HepG2 (cell line): ENCODE results near the gene PIK3R4. TPM values are rescaled to one million over a fixed set of nuclear protein-coding genes. Genes with fewer than 3 reads are reported as not detected.

Source experiments
- ATAC-seq: fragments of 200-7000 bp; cut with Tn5 transposase; 3 replicates; pipeline ENCODE4 v1.9.1; 2020; ENCODE audit warnings: mild to moderate bottlenecking, moderate library complexity
- BruUV-seq: library from RNA; stranded (reverse); fragments of 400-500 nt; replicated peaks from 2 replicates; lab custom pipeline; 2021; lab: Mats Ljungman, UMichigan
- CTCF ChIA-PET: fragments of 300-600 bp; formaldehyde crosslinking; extraction: SDS; loops from one replicate; lab custom pipeline; 2021; ENCODE audit warnings: low total read pairs, inconsistent platforms, low intra/inter-chr PET ratio; lab: Yijun Ruan, JAX
- POLR2A ChIA-PET: fragments of 350-600 bp; sonication (Branson Sonifier 250); formaldehyde crosslinking; loops from one replicate; lab custom pipeline; 2020; ENCODE audit warnings: antibody characterized with exemption, inconsistent platforms; lab: Yijun Ruan, JAX
- DNase-seq: peaks from one replicate; pipeline ENCODE4 v3.0.0-alpha.2; 2015; ENCODE audit warnings: low spot score
- FAIRE-seq: peaks from 3 replicates; lab custom pipeline; 2011; peaks lifted over from hg19 to GRCh38; lab: Jason Lieb, UNC
- H2AFZ ChIP-seq: one replicate; pipeline ENCODE4 v1.6.1; 2011; ENCODE audit warnings: low read length, inconsistent platforms
- H3K27ac ChIP-seq: fragments of 300-600 bp; 3 replicates; pipeline ENCODE4 v1.8.0; 2011; ENCODE audit warnings: mixed run types, mild to moderate bottlenecking, mixed read lengths, low read length, inconsistent platforms; ENCODE audit not compliant: insufficient read depth; ENCODE audit errors: extremely low read length
- H3K27me3 ChIP-seq, 2 experiments: fragments of 200-600 bp in 1 of 2; 2 replicates in 1 of 2; 3 replicates in 1 of 2; pipeline versions ENCODE4 v1.6.0 to v1.8.0; 2011; ENCODE audit warnings: low read length in 2 of 2, mild to moderate bottlenecking in 2 of 2, moderate library complexity in 2 of 2, inconsistent platforms in 1 of 2; ENCODE audit not compliant: insufficient read depth in 2 of 2, control insufficient read depth in 1 of 2
- H3K36me3 ChIP-seq, 2 experiments: fragments of 200-600 bp in 1 of 2; replicated peaks in 1 of 2; 2 replicates in 1 of 2; 3 replicates in 1 of 2; pipeline versions ENCODE4 v1.5.1 to v1.8.0; 2011; ENCODE audit warnings: low read length in 2 of 2, inconsistent platforms in 1 of 2; ENCODE audit not compliant: insufficient read depth in 2 of 2, control insufficient read depth in 1 of 2
- H3K4me1 ChIP-seq: 2 replicates; pipeline ENCODE4 v1.5.1; 2012; ENCODE audit warnings: low read length, inconsistent platforms; ENCODE audit not compliant: insufficient read depth
- H3K4me2 ChIP-seq: 2 replicates; pipeline ENCODE4 v1.6.0; 2011; ENCODE audit warnings: low read depth, low read length, inconsistent platforms
- H3K4me3 ChIP-seq, 3 experiments: fragments of 200-600 bp in 1 of 3; sonication (generic), shearing (Covaris generic) in 1 of 3; replicated peaks in 1 of 3; 2 replicates each; pipeline ENCODE4 v1.5.1; 2011 to 2016; ENCODE audit warnings: low read length in 3 of 3, inconsistent platforms in 2 of 3, low read depth in 2 of 3, mild to moderate bottlenecking in 2 of 3, control low read depth in 1 of 3, mixed read lengths in 1 of 3; ENCODE audit not compliant: insufficient read depth in 1 of 3
- H3K79me2 ChIP-seq: one replicate; pipeline ENCODE4 v1.6.1; 2011; ENCODE audit warnings: low read length, inconsistent platforms; ENCODE audit not compliant: insufficient read depth
- H3K9ac ChIP-seq: 2 replicates; pipeline ENCODE4 v1.6.0; 2011; ENCODE audit warnings: mild to moderate bottlenecking, low read depth, low read length, inconsistent platforms; ENCODE audit not compliant: insufficient read depth
- H3K9me3 ChIP-seq: 2 replicates; pipeline ENCODE4 v1.5.1; 2012; ENCODE audit warnings: mild to moderate bottlenecking, low read length
- H4K20me1 ChIP-seq: 2 replicates; pipeline ENCODE4 v1.6.0; 2011; ENCODE audit warnings: inconsistent platforms, mild to moderate bottlenecking, low read length, moderate library complexity; ENCODE audit not compliant: insufficient read depth
- AGO1 ChIP-seq: fragments of 200-400 bp; formaldehyde crosslinking; IDR thresholded peaks from 2 replicates; pipeline ENCODE4 v1.6.1; 2017; ENCODE audit warnings: mild to moderate bottlenecking, low read depth, low read length, moderate library complexity; ENCODE audit not compliant: poor library complexity, severe bottlenecking
- CREM ChIP-seq, 2 experiments: sonication (generic) in 1 of 2; formaldehyde crosslinking in 1 of 2; IDR thresholded peaks; 2 replicates each; pipeline versions ENCODE4 v1.4.0 to v1.6.1; 2016 to 2020; ENCODE audit warnings: antibody characterized with exemption in 1 of 2, mild to moderate bottlenecking in 1 of 2, missing genetic modification reagents in 1 of 2
- NR2F6 ChIP-seq, 2 experiments: IDR thresholded peaks; 2 replicates each; pipeline ENCODE4 v1.6.1; 2016; ENCODE audit warnings: antibody characterized with exemption in 1 of 2, mild to moderate bottlenecking in 1 of 2
- PITX1 ChIP-seq: sonication (generic); formaldehyde crosslinking; IDR thresholded peaks from 2 replicates; pipeline ENCODE4 v1.5.1; 2020; ENCODE audit warnings: mild to moderate bottlenecking, missing genetic modification reagents
- ZNF143 ChIP-seq: sonication (generic); formaldehyde crosslinking; IDR thresholded peaks from 2 replicates; pipeline ENCODE4 v1.4.0; 2020; ENCODE audit warnings: missing genetic modification reagents
- ZNF207 ChIP-seq: fragments of 450-650 bp; IDR thresholded peaks from 2 replicates; pipeline ENCODE4 v1.6.1; 2016; ENCODE audit warnings: antibody characterized with exemption, borderline replicate concordance
- ZNF260 ChIP-seq: sonication (generic); formaldehyde crosslinking; IDR thresholded peaks from 2 replicates; pipeline ENCODE4 v1.4.0; 2020; ENCODE audit warnings: missing genetic modification reagents, low read depth, mild to moderate bottlenecking, borderline replicate concordance
- ZNF589 ChIP-seq: sonication (generic); formaldehyde crosslinking; conservative IDR thresholded peaks from 2 replicates; pipeline ENCODE4 v1.8.0; 2022; ENCODE audit warnings: mild to moderate bottlenecking, moderate library complexity, missing genetic modification reagents
- ZNF598 ChIP-seq: sonication (generic); formaldehyde crosslinking; IDR thresholded peaks from 2 replicates; pipeline ENCODE4 v1.5.1; 2020; ENCODE audit warnings: mild to moderate bottlenecking, missing genetic modification reagents, borderline replicate concordance
- WGBS: methylation state at CpG from one replicate; pipeline ENCODE4 v1.1.6; 2017; ENCODE audit warnings: low lambda C conversion rate; 5-methylcytosine and 5-hydroxymethylcytosine counted together
- in situ Hi-C: cut with HindIII; loops from 2 replicates; pipeline ENCODE4 v1.10.0; 2017; ENCODE audit warnings: low pct_unique_long_range_greater_than_20kb; ENCODE audit not compliant: extremely low pct_ligation_motif_present
- intact Hi-C: fragments of 100-400 bp; cut with micrococcal nuclease; formaldehyde crosslinking; loops from one replicate; pipeline ENCODE4 v1.10.0; 2022; ENCODE audit not compliant: unreplicated experiment
- polyA plus RNA-seq, 8 experiments: library from polyadenylated mRNA; depleted of rRNA in 3 of 8; stranded (reverse) in 7 of 8; unstranded in 1 of 8; fragments of >200 nt; fragmentation: Illumina TruSeq in 4 of 8; extraction: Trizol in 4 of 8; gene quantifications; 2 replicates each; pipeline versions ENCODE4 v1.2.1 to v1.2.3, GENCODE V29; 2011 to 2016; ENCODE audit warnings: low read depth in 4 of 8, missing spikeins in 1 of 8, mixed read lengths in 1 of 8; ENCODE audit not compliant: insufficient read depth in 1 of 8
- total RNA-seq, 5 experiments: library from RNA; depleted of rRNA; stranded (reverse); fragments of >200 nt; fragmentation: Illumina TruSeq; extraction: Trizol; gene quantifications; 2 replicates each; pipeline ENCODE4 v1.2.3, GENCODE V29; 2016; ENCODE audit warnings: low read depth in 1 of 5
- TF ChIP-seq, protein P1 (sequence below): sonication (generic); formaldehyde crosslinking; IDR thresholded peaks from 2 replicates; pipeline ENCODE4 v1.8.1; 2023; ENCODE audit warnings: missing genetic modification reagents, inconsistent platforms, borderline replicate concordance

PIK3R4 gene
- total and polyA plus RNA-seq, 2 of the 13 experiments (the other 11 are each of a cell fraction or from before 2014, with no cell fraction given) = 22.4 to 26.0 TPM

DNA sequence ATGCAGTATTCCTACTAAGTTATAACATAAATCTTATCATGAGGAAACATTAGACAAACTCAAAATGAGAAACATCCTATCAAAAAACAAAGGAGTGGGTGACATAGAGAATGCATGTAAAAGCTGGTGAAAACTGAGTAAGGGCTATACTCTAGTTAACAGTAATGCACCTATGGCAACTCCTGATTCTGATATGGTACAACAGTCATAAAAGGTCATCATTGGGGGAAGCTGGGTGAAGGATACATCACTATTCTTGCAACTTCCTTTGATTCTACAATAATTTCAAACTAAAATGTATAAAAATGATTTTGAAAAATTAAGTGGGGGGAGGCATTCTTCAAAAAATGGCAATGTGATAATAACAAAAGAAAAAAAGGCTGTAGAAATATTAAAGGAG lies 6.8 kb downstream of the PIK3R4 start (continued):
- TF ChIP-seq AGO1 = no peak

DNA sequence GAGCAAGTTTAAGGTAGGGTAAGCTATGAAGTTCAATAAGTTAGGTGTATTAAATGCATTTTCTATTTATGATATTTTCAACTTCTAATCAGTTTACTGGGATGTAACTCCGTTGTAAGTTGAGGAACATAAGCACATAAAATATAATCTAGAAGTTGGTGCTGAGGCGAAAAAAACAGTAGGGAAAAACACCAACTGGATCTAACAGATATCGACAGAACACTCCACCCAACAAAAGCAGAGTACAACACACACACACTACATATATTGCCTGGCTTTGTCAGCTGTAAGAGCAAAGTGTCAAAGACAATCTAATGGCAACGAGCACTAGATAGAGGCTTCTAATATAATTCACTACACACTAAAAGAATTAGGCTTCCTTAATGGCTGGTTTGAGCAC lies 8.4 kb downstream of the PIK3R4 start:
- Histone ChIP-seq H3K4me2 (no peak overlapping the region), H3K36me3 (peaks cover 2 to 3% of the 10 kb centered on the region in 2 experiments; a peak in 4 of 5 replicates), H3K27me3 (no peaks in the 10 kb centered on the region)
- no peak for TF ChIP-seq CREM (IDR thresholded peaks at IDR 0.05)
- no peak for TF ChIP-seq CREM (CRISPR knock-in tag; IDR thresholded peaks at IDR 0.05)
- TF ChIP-seq ZNF143 (CRISPR knock-in tag) = no peak
- TF ChIP-seq, all 625 proteins: peak for 0
- no peak for FAIRE-seq
- 98% methylated on average over 4 of the region's 4 CpGs for WGBS
- CTCF ChIA-PET = no interaction called here
- no peak overlapping the region for H3K27ac ChIP-seq
- intact Hi-C loops (no loop called here), in situ Hi-C loops (no loop called here)
- H3K9me3 ChIP-seq = no peaks in the 10 kb centered on the region
- no peak for ATAC-seq
- H3K4me3 ChIP-seq = no peak overlapping the region
- no peak overlapping the region for H2AFZ ChIP-seq
- no peak overlapping the region for H3K9ac ChIP-seq
- H3K4me1 ChIP-seq = peaks cover 34% of the 10 kb centered on the region
- no peaks in the 10 kb centered on the region for H4K20me1 ChIP-seq
- no TSS peak for BruUV-seq
- POLR2A ChIA-PET = no interaction called here
- H3K79me2 ChIP-seq = peaks cover 39% of the 10 kb centered on the region
- DNase-seq = no peak

DNA sequence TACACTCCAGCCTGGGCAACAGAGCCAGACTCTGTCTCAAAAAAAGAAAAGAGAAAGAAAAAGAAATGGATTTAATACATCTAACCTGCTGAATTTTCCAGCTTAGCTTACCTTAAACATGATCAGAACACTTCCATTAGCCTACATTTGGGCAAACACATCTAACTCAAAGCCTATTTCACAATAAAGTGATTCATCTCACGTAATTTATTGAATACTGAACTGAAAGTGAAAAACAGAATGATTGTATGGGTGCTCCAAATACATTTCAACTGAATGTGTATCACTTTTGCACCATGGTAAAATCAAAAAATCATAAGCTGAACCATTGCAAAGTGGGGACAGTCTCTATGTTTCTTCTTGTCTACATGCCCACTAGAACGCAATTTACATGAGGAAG lies 9.0 kb downstream of the PIK3R4 start:
- in situ Hi-C loops = no loop called here

More for the DNA sequence above, 9.0 kb downstream of the PIK3R4 start:
- H4K20me1 ChIP-seq = no peaks in the 10 kb centered on the region
- no peaks in the 10 kb centered on the region for H3K9me3 ChIP-seq
- no peak for ATAC-seq
- H3K4me1 ChIP-seq = peaks cover 35% of the 10 kb centered on the region
- FAIRE-seq = no peak
- TF ChIP-seq, protein P1, sequence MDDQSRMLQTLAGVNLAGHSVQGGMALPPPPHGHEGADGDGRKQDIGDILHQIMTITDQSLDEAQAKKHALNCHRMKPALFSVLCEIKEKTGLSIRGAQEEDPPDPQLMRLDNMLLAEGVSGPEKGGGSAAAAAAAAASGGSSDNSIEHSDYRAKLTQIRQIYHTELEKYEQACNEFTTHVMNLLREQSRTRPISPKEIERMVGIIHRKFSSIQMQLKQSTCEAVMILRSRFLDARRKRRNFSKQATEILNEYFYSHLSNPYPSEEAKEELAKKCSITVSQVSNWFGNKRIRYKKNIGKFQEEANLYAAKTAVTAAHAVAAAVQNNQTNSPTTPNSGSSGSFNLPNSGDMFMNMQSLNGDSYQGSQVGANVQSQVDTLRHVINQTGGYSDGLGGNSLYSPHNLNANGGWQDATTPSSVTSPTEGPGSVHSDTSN (CRISPR knock-in tag) = no peak
- no peak for TF ChIP-seq ZNF260 (CRISPR knock-in tag)
- TF ChIP-seq ZNF207 = no peak
- no peak for TF ChIP-seq ZNF598 (CRISPR knock-in tag)
- TF ChIP-seq ZNF589 (CRISPR knock-in tag) = no peak
- no peak for TF ChIP-seq NR2F6 (IDR thresholded peaks at IDR 0.05)
- TF ChIP-seq NR2F6 (CRISPR knock-in tag; IDR thresholded peaks at IDR 0.05) = no peak
- TF ChIP-seq PITX1 (CRISPR knock-in tag) = no peak
- H3K4me2 ChIP-seq = no peak overlapping the region
- intact Hi-C loops = no loop called here
- no peak overlapping the region for H3K4me3 ChIP-seq
- no peaks in the 10 kb centered on the region for H3K27me3 ChIP-seq
- CTCF ChIA-PET = no interaction called here
- DNase-seq = no peak
- no peak overlapping the region for H2AFZ ChIP-seq
- H3K36me3 ChIP-seq = peaks cover 2 to 3% of the 10 kb centered on the region in 2 experiments; a peak in 4 of 5 replicates
- peaks cover 34% of the 10 kb centered on the region for H3K79me2 ChIP-seq
- POLR2A ChIA-PET = no interaction called here
- no TSS peak for BruUV-seq
- 96% methylated on average over 2 of the region's 2 CpGs for whole genome bisulfite sequencing
- no peak overlapping the region for H3K9ac ChIP-seq
- H3K27ac ChIP-seq = no peak overlapping the region
